Fibroblast of the aortic adventitia (primary cell): ENCODE data around the gene TFEB. TPM values are rescaled to one million over a fixed set of nuclear protein-coding genes. Genes with fewer than 3 reads are reported as not detected.

Experiments
- DNase-seq: peaks from one replicate; pipeline ENCODE4 v3.0.0-alpha.2; 2010; ENCODE audit warnings: low read depth
- H3K4me3 ChIP-seq: 2 replicates; pipeline ENCODE4 v1.5.1; 2011; ENCODE audit warnings: low read depth, mild to moderate bottlenecking, control low read depth, low read length, moderate library complexity
- total RNA-seq: library from RNA; depleted of rRNA; stranded (reverse); fragments of >200 nt; gene quantifications from 2 replicates; pipeline ENCODE4 v1.2.3, GENCODE V29; 2012; ENCODE audit warnings: low replicate concordance
- TF ChIP-seq, protein P1 (sequence below): IDR thresholded peaks from 2 replicates; pipeline ENCODE4 v1.5.1; 2011; ENCODE audit warnings: mild to moderate bottlenecking, low read length, control low read depth, inconsistent platforms; ENCODE audit not compliant: insufficient read depth

The TFEB gene
- total RNA-seq, 1 donor = 5.1 TPM

DNA sequence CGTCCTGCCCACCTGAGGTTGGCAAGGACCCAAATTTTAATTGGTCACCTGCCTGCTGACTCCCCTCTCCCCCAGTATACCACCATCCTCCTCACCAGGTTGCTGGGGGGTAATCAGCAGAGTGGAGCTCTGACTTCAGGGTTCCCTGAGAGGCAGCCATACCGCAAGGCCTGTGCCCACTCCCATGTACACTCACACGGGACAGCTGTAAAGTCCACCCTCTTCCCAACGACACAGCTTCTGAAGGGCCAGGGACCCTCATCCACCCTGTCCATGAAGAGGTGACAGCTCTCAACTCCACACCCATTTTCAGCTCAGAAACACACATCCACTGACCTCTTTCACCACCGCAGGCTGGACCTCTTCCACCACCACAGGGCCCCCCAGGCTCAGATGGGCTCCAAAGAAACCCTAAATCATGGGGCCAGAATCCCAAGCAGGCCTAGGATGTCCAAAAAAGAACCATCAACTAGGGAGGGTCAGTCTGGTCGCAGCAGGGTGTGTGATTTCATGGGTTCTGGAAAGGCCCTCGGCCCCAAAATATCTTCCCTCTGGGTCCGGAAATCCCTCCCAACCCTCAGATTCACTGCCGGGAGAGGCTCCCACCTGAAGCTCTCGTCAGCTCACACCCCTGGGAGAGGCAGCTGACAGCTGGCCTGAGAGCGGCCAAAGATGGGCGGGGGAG lies 30.0 kb downstream of the TFEB start:
- DNase-seq = no peak
- TF ChIP-seq, protein P1, sequence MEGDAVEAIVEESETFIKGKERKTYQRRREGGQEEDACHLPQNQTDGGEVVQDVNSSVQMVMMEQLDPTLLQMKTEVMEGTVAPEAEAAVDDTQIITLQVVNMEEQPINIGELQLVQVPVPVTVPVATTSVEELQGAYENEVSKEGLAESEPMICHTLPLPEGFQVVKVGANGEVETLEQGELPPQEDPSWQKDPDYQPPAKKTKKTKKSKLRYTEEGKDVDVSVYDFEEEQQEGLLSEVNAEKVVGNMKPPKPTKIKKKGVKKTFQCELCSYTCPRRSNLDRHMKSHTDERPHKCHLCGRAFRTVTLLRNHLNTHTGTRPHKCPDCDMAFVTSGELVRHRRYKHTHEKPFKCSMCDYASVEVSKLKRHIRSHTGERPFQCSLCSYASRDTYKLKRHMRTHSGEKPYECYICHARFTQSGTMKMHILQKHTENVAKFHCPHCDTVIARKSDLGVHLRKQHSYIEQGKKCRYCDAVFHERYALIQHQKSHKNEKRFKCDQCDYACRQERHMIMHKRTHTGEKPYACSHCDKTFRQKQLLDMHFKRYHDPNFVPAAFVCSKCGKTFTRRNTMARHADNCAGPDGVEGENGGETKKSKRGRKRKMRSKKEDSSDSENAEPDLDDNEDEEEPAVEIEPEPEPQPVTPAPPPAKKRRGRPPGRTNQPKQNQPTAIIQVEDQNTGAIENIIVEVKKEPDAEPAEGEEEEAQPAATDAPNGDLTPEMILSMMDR = no peak

DNA sequence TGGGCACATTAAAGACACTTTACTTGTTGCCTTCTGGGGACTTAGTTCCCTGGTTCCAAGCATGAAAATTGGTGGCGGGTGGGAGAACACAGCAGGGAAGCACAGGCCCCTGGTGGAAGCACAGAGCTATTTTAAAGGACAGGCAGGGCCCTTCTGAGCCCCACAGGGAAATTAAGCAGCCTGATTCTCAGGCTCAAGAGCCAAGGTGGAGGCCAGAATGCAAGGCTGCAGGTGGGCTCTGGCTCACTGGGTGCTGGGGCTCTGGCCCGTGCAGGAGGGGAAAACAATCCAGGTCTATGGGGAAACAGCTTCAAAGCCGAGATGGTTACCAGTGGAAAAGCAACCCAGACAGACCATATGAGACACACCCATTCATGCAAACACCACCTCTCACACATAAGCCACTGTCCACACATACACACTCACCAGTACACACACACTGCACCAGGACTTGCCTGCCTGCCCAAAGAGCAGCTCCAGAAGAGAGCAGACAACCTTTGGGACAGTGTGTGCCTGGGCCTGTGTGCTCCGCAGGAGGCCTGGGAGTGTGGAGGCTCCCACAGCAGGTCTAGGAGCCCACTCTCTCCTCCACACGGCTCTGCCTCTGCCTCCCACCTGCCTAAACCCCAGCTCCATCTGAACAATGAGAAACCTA lies 30.6 kb downstream of the TFEB start:
- no peak overlapping the region for H3K4me3 ChIP-seq
- no peak for DNase-seq
- TF ChIP-seq, protein P1 = no peak

More for the DNA sequence above, 30.0 kb downstream of the TFEB start:
- H3K4me3 ChIP-seq = no peak overlapping the region

DNA sequence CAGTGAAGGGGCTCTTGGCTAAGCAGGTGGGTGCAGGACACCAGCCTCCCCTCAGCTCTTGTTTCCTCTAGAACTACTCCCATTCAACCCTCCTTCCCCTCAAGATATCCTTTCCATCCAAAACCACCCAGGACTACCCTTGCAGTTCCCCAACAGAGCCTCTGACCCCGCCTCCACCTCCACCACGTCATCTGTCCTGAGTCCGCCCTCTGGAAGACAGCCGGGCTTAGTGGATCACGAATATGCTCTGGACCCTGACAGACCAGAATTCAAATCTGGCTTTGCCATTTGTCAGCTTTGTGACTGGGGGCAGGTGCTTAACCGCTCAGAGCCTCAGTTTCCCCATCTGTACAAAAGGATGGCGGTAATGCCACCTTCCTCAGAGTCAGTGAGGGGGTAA lies 31.4 kb downstream of the TFEB start:
- no peak overlapping the region for H3K4me3 ChIP-seq
- no peak for DNase-seq
- TF ChIP-seq, protein P1 = no peak

DNA sequence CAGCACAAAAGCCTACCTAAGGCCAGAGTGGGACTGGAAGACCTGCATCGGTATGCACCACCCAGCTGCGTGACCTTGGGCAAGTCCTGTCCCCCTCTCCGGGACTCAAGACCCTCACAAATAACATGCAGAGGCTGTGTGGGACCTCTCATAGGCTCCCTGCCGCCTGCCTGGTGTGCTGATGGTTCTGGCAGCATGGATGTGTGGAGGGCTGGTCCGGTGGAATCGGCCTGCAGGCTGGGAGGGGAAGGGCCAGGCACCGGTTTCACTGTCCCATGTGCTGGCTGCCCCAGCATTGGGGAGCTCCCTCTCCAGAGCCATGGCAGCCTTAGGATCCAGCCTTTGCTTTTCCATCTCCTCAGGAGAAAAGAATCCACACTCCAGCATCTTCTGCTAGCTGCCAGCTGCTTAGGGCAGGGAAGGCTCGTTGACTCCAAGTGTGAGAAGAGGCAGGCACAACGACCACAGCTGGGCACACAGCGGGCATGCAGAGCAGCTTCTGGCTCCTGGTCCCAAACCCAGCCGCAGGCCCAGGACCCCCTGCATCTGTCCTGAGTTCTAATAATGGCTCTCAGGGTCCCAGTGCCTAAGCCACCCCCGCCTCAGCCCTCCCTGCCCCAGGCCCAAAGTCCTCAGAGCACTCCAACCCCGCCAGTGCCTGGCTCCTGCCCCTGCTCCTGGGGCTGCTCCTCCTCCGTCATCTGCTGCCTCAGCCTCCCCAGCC lies 32.5 kb downstream of the TFEB start:
- H3K4me3 ChIP-seq = no peak overlapping the region
- TF ChIP-seq, protein P1 = no peak
- DNase-seq = no peak

DNA sequence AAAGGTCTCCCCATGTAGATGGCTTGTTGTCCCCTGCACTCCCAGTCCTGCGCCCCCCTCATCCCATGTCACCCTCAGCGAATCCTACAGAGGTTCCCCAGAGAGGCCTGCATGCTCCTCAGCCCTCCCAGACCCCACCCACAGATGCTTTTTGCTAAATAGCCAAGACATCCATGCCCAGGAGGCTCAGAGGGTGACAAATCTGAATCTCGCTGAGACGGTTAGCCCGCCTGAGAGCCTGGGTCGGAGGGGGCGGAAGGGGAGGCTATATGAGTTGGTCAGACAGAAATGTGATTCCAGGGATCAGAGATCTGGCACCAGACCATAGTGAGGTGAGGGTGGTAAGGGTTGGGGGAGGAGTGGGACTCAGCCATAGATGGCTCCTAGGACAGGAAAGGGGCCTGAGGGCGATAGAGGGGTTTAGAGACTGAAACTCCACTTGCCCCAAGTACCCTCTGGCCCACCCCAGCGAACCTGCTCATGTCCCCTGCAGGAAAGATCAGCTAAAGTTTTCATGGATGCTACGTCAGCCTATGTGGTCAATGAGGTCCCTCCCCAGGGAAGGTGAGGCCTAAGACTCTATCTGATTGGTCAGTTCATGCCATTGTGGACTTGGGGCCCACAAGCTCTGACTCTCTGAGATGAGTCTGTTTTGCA lies 33.2 kb downstream of the TFEB start:
- TF ChIP-seq, protein P1 = no peak
- DNase-seq = no peak
- H3K4me3 ChIP-seq = no peak overlapping the region

DNA sequence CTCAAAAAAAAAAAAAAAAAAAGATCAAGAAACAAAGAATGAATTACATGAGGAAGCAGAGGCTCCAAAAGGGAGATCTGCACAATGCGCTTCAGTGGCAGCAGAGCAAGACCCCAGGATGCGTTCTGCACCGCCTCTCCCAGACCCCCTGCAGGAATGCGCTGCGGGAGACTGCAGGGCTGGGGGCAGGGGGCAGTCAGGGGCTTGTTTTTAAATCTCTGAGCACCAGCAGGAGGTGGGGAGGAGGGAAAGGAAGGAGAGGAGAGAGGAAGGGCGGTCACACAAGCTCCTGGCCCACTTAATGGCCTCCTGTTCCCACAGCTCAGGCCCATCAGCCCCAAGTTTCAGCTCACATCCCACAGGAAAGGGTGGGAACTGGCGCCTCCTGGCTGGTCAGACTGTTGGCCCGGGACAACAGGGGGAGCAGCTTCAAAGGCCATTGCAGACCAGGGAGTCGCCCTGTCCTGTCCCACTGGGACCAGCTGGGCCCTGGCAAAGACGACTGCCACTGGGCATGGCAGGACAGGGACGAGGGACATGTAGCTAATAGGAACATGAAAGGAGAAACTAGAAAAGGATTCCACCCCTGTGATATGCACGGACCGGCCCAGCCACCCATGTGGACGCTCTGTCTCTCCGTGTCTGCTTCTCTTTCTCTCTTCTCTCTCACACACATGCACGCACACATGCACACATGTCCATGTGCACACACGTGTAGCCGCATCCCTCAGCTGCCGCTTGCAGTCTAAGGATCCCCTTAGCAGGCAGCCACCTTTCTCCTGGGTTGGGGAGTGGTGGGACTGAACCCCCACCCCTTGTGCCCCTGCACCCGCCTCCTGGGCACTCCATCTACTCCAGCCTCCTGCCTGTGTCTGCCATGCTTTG lies 34.7 kb downstream of the TFEB start:
- no peak for DNase-seq
- H3K4me3 ChIP-seq = no peak overlapping the region
- TF ChIP-seq, protein P1 = no peak
